Body of pancreas (tissue), 4 donors: ENCODE data around the gene DTWD2. TPM values are rescaled to one million over a fixed set of nuclear protein-coding genes. Genes with fewer than 3 reads are reported as not detected.

ENCODE experiments used
- ATAC-seq: fragments of 150-250 bp; one replicate; pipeline ENCODE4 v1.9.1; 2016
- DNase-seq, 4 donors: peaks; one replicate each; pipeline ENCODE4 v3.0.0-alpha.2; 2019
- H3K27ac ChIP-seq, 4 donors: fragments of 200-600 bp; sonication (generic); 1 replicate in 3 of 4; 2 replicates in 1 of 4; pipeline versions ENCODE4 v1.5.1 to v1.6.1; 2016 to 2019; ENCODE audit warnings: mild to moderate bottlenecking in 1 of 4, mixed read lengths in 1 of 4, moderate library complexity in 1 of 4
- H3K27me3 ChIP-seq, 2 donors: fragments of 200-600 bp; sonication (generic); one replicate each; pipeline ENCODE4 v1.6.0; 2016; ENCODE audit warnings: mild to moderate bottlenecking in 1 of 2
- H3K36me3 ChIP-seq, 2 donors: fragments of 200-600 bp; sonication (generic); replicated peaks in 1 of 2; 2 replicates each; pipeline ENCODE4 v1.5.1; 2016; ENCODE audit warnings: low read depth in 2 of 2; ENCODE audit not compliant: insufficient read depth in 1 of 2
- H3K4me1 ChIP-seq: fragments of 200-600 bp; sonication (generic); one replicate; pipeline ENCODE4 v1.6.0; 2016
- H3K4me3 ChIP-seq, 2 donors: fragments of 200-600 bp; sonication (generic); 1 replicate in 1 of 2; 2 replicates in 1 of 2; pipeline ENCODE4 v1.5.1; 2016 to 2019
- H3K9me3 ChIP-seq, 3 donors: fragments of 200-600 bp; sonication (generic); 1 replicate in 2 of 3; 2 replicates in 1 of 3; pipeline ENCODE4 v1.5.1; 2016
- POLR2A ChIP-seq, 3 donors: fragments of 450-650 bp; IDR thresholded peaks; one replicate each; pipeline ENCODE4 v1.6.1; 2016; ENCODE audit warnings: antibody characterized with exemption in 3 of 3, mild to moderate bottlenecking in 2 of 3
- WGBS, 2 donors: methylation state at CpG; one replicate each; pipeline ENCODE4 v1.1.5; 2017; 5-methylcytosine and 5-hydroxymethylcytosine counted together
- intact Hi-C: fragments of 100-400 bp; cut with DNase I; formaldehyde crosslinking; loops from one replicate; pipeline ENCODE4 v1.15.1; 2023
- total RNA-seq, 2 donors: library from RNA; depleted of rRNA; stranded (reverse); fragments of >200 nt; gene quantifications; one replicate each; pipeline ENCODE4 v1.1.0, GENCODE V29; 2016
- TF ChIP-seq, protein P1 (sequence below), 7 experiments: fragments of 450-650 bp in 4 of 7; fragments of 200-600 bp in 3 of 7; sonication (generic) in 3 of 7; IDR thresholded peaks; one replicate each; pipeline ENCODE4 v1.5.1; 2016 to 2019; ENCODE audit warnings: antibody characterized with exemption in 7 of 7

DTWD2 gene
- total RNA-seq, 2 donors from 2014 or later = 7.5 to 29.7 TPM

DNA sequence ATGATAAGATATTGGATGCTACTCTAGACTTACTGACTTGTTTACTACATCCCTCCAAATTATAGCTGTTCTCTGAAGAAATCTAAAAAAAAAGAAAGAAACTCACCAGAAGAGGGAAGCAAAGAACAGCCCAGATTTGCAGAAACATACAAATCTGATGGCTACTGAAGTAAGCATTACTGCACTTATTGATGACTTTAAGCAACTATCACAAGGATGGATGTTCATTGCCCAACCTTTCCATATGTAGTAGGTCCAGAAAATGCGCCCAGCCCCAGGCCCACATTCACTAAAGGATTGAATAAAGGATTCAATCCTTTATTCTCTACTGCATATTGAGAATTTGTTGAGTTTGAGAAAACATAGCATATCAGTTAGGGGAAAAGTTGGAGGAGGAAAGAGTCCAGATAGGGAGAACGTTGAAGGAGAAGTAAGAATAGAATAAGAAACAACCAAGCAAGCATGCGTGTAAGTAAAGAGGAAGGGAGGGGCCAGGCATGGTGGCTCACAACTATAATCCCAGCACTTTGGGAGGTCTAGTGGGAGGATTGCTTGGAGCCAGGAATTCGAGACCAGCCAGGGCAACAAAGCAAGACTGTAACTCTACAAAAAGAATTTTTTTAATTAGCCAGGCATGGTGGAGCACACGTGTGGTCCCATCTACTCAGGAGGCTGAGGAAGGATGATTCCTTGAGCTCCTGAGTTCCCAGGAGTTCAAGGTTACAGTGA is 33.8 kb upstream of the DTWD2 start:
- 37 to 43% methylated on average over 5 of the region's 5 CpGs for WGBS, 2 donors
- no peak overlapping the region for H3K27ac ChIP-seq
- peak; percentile 79 for ATAC-seq

DNA sequence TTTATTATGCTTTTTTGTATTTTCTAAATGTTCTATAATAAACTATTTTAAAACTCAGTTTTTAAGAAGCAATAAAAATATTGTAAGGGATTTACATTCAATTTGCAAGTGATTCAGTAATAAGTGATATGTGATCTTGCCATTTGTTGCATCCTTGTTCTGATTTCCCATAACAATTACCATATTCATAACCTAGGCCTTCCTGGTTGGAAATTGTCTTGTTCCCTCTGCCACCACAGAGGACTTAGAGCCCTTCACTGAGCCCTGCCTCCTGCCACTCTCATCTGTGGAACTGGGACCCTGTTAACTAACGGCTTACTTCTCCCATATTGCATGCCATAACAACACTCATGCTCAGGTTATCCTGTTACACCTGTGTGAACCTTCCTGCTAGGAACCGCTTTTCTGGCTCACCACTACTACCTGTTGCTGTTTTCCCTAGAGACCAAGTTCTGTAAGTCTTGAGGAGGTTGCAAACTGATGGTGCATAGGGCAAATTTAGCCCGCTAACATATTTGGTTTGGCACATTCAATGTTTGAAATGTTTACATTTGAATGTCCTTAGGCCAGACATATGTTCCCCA is 32.9 kb upstream of the DTWD2 start:
- TF ChIP-seq POLR2A (IDR thresholded peaks at IDR 0.05) = no peak
- TF ChIP-seq, protein P1, sequence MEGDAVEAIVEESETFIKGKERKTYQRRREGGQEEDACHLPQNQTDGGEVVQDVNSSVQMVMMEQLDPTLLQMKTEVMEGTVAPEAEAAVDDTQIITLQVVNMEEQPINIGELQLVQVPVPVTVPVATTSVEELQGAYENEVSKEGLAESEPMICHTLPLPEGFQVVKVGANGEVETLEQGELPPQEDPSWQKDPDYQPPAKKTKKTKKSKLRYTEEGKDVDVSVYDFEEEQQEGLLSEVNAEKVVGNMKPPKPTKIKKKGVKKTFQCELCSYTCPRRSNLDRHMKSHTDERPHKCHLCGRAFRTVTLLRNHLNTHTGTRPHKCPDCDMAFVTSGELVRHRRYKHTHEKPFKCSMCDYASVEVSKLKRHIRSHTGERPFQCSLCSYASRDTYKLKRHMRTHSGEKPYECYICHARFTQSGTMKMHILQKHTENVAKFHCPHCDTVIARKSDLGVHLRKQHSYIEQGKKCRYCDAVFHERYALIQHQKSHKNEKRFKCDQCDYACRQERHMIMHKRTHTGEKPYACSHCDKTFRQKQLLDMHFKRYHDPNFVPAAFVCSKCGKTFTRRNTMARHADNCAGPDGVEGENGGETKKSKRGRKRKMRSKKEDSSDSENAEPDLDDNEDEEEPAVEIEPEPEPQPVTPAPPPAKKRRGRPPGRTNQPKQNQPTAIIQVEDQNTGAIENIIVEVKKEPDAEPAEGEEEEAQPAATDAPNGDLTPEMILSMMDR (IDR thresholded peaks at IDR 0.05) = no peak
- Histone ChIP-seq H3K4me3 (no peak overlapping the region), H3K36me3 (no peaks in the 10 kb centered on the region), H3K9me3 (no peaks in the 10 kb centered on the region), H3K4me1 (no peaks in the 10 kb centered on the region), H3K27me3 (no peaks in the 10 kb centered on the region), H3K27ac (no peak overlapping the region)
- ATAC-seq (no peak), DNase-seq (no peak)
- intact Hi-C loops = no loop called here
- 67 to 69% methylated on average over 3 of the region's 3 CpGs for WGBS, 2 donors

More for the DNA sequence above, 33.8 kb upstream of the DTWD2 start:
- H3K27me3 ChIP-seq = no peaks in the 10 kb centered on the region
- no peaks in the 10 kb centered on the region for H3K9me3 ChIP-seq
- H3K4me3 ChIP-seq = no peak overlapping the region
- no peaks in the 10 kb centered on the region for H3K36me3 ChIP-seq
- H3K4me1 ChIP-seq = no peaks in the 10 kb centered on the region
- DNase-seq = no peak
- TF ChIP-seq POLR2A (IDR thresholded peaks at IDR 0.05) = no peak
- TF ChIP-seq, protein P1 (IDR thresholded peaks at IDR 0.05) = peak; percentile 26 to 63 (median 52)
- intact Hi-C loops = no loop called here

DNA sequence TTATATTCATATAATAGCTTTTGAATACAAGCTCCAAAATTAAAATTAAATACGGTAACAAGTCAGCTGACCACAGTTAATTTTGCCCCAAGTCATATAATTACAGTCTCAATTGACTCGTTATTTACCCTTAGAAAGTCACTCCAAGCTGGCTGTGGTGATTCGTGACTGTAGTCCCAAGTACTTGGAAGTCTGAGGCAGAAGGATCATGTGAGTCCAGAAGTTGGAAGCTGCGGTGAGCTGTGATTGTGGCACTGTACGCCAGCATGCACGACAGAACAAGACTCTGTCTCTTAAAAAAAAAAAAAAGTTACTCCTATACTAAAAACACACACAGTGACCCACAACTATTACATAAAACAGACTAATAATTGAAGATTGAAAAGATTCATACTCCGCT is 31.6 kb upstream of the DTWD2 start:
- 69 to 71% methylated on average over 7 of the region's 7 CpGs for WGBS, 2 donors
- Histone ChIP-seq H3K27ac (no peak overlapping the region), H3K9me3 (no peaks in the 10 kb centered on the region), H3K36me3 (no peaks in the 10 kb centered on the region), H3K27me3 (no peaks in the 10 kb centered on the region), H3K4me3 (no peak overlapping the region), H3K4me1 (no peaks in the 10 kb centered on the region)
- ATAC-seq (no peak), DNase-seq (peak in 1 of 4 donors; percentile 18)
- TF ChIP-seq, protein P1 (IDR thresholded peaks at IDR 0.05) = no peak
- TF ChIP-seq POLR2A (IDR thresholded peaks at IDR 0.05) = no peak
- intact Hi-C loops = no loop called here

DNA sequence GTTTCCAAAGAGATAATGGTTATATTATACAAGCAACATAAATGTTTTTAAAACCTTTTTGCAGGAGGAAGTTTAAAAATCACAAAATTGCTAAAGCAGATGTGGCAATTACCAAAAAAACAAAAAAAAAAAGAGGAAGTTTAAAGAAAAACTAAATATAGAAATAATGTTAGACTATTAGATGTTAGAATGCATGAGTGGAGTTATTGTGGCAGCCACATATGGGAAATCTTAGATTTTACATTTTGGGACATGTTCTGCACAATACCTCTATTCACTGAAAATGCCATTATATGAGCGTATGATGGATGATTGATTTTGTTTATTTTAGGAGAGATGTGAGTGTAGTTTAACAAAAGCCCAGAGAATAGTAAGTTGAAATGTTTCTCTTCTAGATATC is 31.2 kb upstream of the DTWD2 start:
- Histone ChIP-seq H3K4me1 (no peaks in the 10 kb centered on the region), H3K36me3 (no peaks in the 10 kb centered on the region), H3K9me3 (no peaks in the 10 kb centered on the region), H3K27me3 (no peaks in the 10 kb centered on the region), H3K27ac (no peak overlapping the region), H3K4me3 (no peak overlapping the region)
- 69 to 72% methylated on average over 1 of the region's 1 CpG for WGBS, 2 donors
- TF ChIP-seq, protein P1 (IDR thresholded peaks at IDR 0.05) = no peak
- no peak for TF ChIP-seq POLR2A (IDR thresholded peaks at IDR 0.05)
- ATAC-seq (no peak), DNase-seq (no peak)
- intact Hi-C loops = no loop called here

DNA sequence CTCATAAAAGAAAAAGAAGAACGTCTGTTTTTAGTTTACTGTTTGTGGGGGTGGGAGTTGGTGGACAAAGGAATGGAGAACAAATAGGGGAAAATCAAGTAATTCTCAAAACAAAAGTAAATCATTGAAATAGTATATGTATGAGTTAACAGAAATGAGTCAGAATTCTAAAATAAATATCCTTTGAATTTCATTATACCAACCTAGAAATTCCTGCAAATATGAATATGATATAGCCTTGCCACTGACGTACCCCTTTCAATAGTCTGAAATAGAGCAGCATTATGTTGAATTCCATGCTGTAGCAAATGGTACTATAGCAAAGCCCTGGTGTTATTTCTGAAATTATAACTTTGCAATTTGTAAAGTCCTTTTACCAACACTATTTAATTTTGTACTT is 29.6 kb upstream of the DTWD2 start:
- Histone ChIP-seq H3K27ac (no peak overlapping the region), H3K27me3 (no peaks in the 10 kb centered on the region), H3K4me1 (no peaks in the 10 kb centered on the region), H3K36me3 (no peaks in the 10 kb centered on the region), H3K9me3 (no peaks in the 10 kb centered on the region), H3K4me3 (no peak overlapping the region)
- intact Hi-C loops = no loop called here
- DNase-seq = no peak
- no peak for TF ChIP-seq POLR2A (IDR thresholded peaks at IDR 0.05)
- TF ChIP-seq, protein P1 (IDR thresholded peaks at IDR 0.05) = no peak
- WGBS, 2 donors = 67 to 81% methylated on average over 2 of the region's 2 CpGs
- no peak for ATAC-seq
